Umbilical cord (tissue), 2 donors: ENCODE results near the gene NEK3. TPM values are rescaled to one million over a fixed set of nuclear protein-coding genes. Genes with fewer than 3 reads are reported as not detected.
A peak's percentile ranks its signal among the peaks of the same experiment; 100 is the strongest.
"Not testable (repeated sequence)": the region's sequence is repeated elsewhere in the genome, so short reads cannot be mapped to it uniquely, and the experiment has no call there.

Experiments
- DNase-seq: peaks from one replicate; pipeline ENCODE4 v3.0.0-alpha.2; 2015; ENCODE audit warnings: low spot score
- total RNA-seq: library from RNA; depleted of rRNA; stranded (reverse); fragments of >200 nt; gene quantifications from one replicate; pipeline ENCODE4 v1.2.3, GENCODE V29; 2014; ENCODE audit warnings: low replicate concordance; ENCODE audit not compliant: insufficient read depth

NEK3 gene
- total RNA-seq, 1 donor from 2014 or later, result 13.7 TPM

GRCh38 chr13:52125547-52125946, 33.9 kb downstream of the NEK3 start:
- no peak for DNase-seq

- DNase-seq, result no peak
These were observed 40.8 kb downstream of the NEK3 start for GRCh38 chr13:52118595-52118994.

GRCh38 chr13:52118095-52118494, 41.3 kb downstream of the NEK3 start:
- DNase-seq, result no peak

- DNase-seq, result no peak
These were observed 46.8 kb downstream of the NEK3 start for GRCh38 chr13:52112591-52112990.

GRCh38 chr13:52109116-52109670, 50.2 kb downstream of the NEK3 start:
- no peak for DNase-seq

GRCh38 chr13:52105841-52106240, 53.6 kb downstream of the NEK3 start:
- no peak for DNase-seq

- DNase-seq, result no peak
These were observed 54.8 kb downstream of the NEK3 start for GRCh38 chr13:52104624-52105023.

GRCh38 chr13:52103386-52103785, 56.0 kb downstream of the NEK3 start:
- no peak for DNase-seq

- DNase-seq, result not testable (repeated sequence)
These were observed 57.0 kb downstream of the NEK3 start for GRCh38 chr13:52102423-52102822.

GRCh38 chr13:52097197-52097596, 62.2 kb downstream of the NEK3 start:
- DNase-seq, result no peak

GRCh38 chr13:52096748-52097147, 62.6 kb downstream of the NEK3 start:
- DNase-seq, result no peak

- no peak for DNase-seq
These were observed 63.3 kb downstream of the NEK3 start for GRCh38 chr13:52096062-52096461.

GRCh38 chr13:52092087-52092486, 67.3 kb downstream of the NEK3 start:
- DNase-seq, result no peak

GRCh38 chr13:52091473-52091872, 67.9 kb downstream of the NEK3 start:
- DNase-seq, result no peak

- peak; percentile 62 for DNase-seq
These were observed 74.0 kb downstream of the NEK3 start for GRCh38 chr13:52085421-52085820.

GRCh38 chr13:52084981-52085380, 74.4 kb downstream of the NEK3 start:
- DNase-seq, result not testable (repeated sequence)

Other genes starting within 250 kb of the NEK3 start
- gene ATP7B, start 148.1 kb downstream of the NEK3 start, total RNA-seq, result 18.3 TPM
- 59.5 TPM for gene ALG11, start 147.2 kb downstream of the NEK3 start, total RNA-seq
- gene UTP14C, start 134.9 kb downstream of the NEK3 start, total RNA-seq, result 23.6 TPM
- 13.2 TPM for gene NEK5, start 30.5 kb downstream of the NEK3 start, total RNA-seq
- gene THSD1, start 246.6 kb upstream of the NEK3 start, total RNA-seq, result 8.4 TPM